ENCODE results near the gene LRTM1.

LRTM1 gene

DNA sequence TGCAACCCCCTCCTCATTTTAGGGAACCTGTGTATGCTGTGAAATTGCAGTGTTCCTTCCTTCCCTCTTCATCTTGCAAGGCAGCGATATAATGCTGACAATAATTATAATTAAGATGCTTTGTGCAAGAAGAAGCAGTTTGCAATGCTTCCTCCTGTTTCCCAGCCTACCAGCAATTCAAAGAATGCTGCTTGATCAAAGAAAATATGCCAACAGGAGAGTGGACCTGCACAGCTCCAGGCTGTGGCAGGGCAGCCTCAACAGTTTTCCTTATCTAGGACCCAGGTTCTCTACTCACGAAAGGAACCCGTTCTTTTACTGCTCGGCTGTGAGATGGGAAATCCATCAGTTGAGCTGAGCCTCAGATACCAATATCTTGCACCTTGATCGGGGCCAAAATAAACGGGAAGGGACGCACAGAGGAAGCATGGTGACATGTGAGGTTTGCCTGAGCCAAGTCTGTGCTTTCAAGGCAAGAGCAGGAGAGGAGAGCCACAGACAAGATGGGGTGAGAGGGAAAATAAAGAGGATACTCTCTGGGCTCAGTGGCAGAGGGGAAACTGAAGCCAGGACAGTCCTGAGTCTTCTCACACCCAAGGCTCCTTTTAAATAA lies 22.6 kb upstream of the LRTM1 start:
- TF ChIP-seq, protein P1, sequence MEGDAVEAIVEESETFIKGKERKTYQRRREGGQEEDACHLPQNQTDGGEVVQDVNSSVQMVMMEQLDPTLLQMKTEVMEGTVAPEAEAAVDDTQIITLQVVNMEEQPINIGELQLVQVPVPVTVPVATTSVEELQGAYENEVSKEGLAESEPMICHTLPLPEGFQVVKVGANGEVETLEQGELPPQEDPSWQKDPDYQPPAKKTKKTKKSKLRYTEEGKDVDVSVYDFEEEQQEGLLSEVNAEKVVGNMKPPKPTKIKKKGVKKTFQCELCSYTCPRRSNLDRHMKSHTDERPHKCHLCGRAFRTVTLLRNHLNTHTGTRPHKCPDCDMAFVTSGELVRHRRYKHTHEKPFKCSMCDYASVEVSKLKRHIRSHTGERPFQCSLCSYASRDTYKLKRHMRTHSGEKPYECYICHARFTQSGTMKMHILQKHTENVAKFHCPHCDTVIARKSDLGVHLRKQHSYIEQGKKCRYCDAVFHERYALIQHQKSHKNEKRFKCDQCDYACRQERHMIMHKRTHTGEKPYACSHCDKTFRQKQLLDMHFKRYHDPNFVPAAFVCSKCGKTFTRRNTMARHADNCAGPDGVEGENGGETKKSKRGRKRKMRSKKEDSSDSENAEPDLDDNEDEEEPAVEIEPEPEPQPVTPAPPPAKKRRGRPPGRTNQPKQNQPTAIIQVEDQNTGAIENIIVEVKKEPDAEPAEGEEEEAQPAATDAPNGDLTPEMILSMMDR (IDR thresholded peaks at IDR 0.05; ENCODE audit: extremely low read depth, insufficient read depth, missing control alignments), result no peak
- in situ Hi-C loops (cut with MboI; ENCODE audit: low pct_unique_long_range_greater_than_20kb, low sequenced_read_pairs, unreplicated experiment), result no loop called here
- no peak for DNase-seq (ENCODE audit: low spot score)

DNA sequence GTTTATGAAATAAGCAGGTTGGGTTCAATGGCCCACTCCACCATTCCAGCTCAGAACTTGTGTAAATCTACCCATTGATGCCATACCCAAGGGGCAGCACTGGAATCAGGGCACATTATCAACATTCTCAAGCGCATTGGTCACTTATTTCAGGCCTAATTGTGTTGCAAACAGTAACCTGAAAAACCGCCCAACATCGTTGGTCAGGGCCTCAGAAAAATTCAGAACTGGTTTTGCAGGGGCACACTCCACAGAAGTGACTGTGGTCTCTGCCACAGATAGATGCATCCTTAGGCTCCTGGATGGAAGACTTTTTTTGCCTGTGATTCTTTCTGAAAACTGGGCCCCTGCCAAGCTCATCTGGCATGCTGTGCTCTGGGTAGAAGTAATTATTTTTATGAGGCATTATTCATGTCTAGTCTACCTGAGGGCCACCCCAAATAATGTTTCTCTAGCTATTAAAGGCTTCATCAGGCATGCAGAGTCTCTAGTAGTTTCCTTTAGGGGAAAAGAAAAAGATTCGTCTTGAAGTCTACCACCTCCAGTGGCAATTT lies 21.7 kb upstream of the LRTM1 start:
- DNase-seq (ENCODE audit: low spot score), result no peak
- TF ChIP-seq, protein P1 (IDR thresholded peaks at IDR 0.05; ENCODE audit: extremely low read depth, insufficient read depth, missing control alignments), result no peak
- in situ Hi-C loops (cut with MboI; ENCODE audit: low pct_unique_long_range_greater_than_20kb, low sequenced_read_pairs, unreplicated experiment), result no loop called here

DNA sequence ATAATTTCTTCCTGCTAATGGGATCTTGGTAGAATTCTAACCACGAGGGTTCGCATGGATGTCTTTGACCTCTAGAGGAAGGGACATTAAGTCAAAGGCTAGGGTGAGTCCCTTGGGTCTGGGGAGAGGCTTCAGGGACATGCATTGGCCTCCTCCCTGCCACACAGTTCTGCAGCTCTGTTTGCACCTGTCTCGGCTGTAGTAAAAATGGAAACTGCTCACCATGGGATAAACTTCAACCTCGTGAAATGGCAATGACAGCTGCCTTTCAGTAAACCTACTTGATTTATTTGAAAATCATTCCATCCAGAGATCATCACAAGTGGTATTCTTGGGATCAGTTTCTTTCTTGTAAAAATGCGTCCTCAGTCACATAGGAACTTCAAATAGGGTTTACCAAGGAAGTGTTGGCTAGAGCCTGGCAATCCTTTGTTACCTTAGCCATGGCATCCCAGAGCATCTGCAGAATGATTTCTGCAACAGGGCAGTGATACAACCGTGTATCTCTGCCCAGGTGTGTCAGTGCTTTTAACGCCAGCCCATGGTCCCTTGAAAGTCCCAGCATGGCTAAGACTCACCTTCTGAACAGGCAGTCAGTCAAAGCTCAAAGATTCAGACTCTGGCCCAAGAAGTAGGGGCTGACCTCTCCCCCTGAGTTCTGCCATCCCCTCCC lies 14.0 kb upstream of the LRTM1 start:
- TF ChIP-seq, protein P1 (IDR thresholded peaks at IDR 0.05; ENCODE audit: extremely low read depth, insufficient read depth, missing control alignments), result no peak
- no peak for DNase-seq (ENCODE audit: low spot score)
- in situ Hi-C loops (cut with MboI; ENCODE audit: low pct_unique_long_range_greater_than_20kb, low sequenced_read_pairs, unreplicated experiment), result no loop called here

DNA sequence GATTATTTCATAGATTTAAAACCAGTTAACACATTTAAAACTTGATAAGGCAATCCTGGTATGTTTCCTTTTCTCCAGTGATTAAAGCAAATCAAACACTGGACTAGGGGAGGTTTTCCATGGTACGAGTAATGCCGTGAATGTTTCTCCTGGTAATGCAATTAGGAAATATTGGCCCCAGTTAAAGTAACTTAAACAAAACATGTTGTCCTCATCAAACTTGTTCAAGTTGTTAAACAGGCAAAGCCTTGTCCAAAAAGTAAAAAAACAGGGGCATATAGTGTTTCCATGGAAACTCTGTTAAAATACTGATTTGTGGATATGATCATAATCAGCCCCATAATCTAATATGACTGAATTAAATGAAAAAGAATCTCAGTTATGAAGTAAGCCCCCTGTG lies 13.1 kb upstream of the LRTM1 start:
- TF ChIP-seq, protein P1 (IDR thresholded peaks at IDR 0.05; ENCODE audit: extremely low read depth, insufficient read depth, missing control alignments), result no peak
- DNase-seq (ENCODE audit: low spot score), result no peak
- in situ Hi-C loops (cut with MboI; ENCODE audit: low pct_unique_long_range_greater_than_20kb, low sequenced_read_pairs, unreplicated experiment), result no loop called here

DNA sequence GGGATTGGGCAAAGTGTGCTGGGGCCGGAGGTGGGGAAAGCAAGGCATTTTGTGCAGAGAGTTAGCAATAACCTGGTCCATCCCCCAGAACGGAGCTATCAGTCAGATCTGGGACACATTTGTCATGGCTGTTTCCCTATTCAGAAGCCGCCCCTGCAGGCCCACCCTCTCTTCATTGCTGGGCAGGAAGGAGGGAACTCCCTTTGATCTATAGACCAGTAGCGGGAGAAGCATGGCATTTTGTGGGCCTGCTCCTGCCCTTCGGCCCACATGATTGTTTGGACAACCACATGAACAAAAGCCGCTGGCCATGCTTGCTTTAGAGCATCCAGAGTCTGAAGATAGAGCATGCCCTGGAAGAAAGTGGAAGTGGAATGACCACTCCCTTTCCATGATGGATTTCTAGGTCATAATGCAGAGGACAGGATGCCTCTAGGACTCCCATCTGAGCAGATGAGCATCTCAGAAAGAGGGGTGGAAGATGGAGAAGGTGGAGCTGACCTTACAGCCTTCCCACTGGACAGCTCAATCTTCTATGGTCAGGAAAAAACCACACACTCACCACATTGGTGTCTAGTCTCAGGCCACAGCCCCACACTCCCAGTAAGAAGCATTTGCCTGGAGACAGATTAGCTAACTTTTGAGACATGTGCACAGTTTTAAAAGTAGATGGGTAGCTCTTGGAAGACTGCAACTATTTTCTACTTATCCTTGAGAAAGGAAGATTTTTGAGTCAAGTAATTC lies 11.9 kb upstream of the LRTM1 start:
- DNase-seq (ENCODE audit: low spot score), result no peak
- in situ Hi-C loops (cut with MboI; ENCODE audit: low pct_unique_long_range_greater_than_20kb, low sequenced_read_pairs, unreplicated experiment), result no loop called here
- TF ChIP-seq, protein P1 (IDR thresholded peaks at IDR 0.05; ENCODE audit: extremely low read depth, insufficient read depth, missing control alignments), result no peak

DNA sequence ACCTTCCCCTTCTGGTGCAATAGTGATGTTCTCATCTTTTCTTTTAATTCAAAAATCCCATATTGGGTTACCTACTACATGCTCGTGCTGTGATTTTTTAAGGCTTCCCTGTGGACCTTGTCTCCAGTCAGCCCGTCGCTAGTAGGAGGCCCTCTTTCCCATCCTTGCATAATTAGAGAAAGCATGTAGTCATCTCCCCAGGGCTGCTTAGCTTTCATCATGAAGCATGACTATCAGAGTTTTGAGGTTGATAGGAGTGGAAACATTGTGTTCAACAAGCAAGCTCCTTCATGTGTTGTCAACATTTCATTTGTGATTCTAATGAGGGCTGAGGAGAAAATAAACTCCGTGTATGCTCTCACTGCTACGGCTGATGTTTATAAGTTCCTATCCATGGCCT lies 8.7 kb upstream of the LRTM1 start:
- in situ Hi-C loops (cut with MboI; ENCODE audit: low pct_unique_long_range_greater_than_20kb, low sequenced_read_pairs, unreplicated experiment), result no loop called here
- TF ChIP-seq, protein P1 (IDR thresholded peaks at IDR 0.05; ENCODE audit: extremely low read depth, insufficient read depth, missing control alignments), result no peak
- DNase-seq (ENCODE audit: low spot score), result no peak
